ENCODE results near the gene GALNT18.

Gene GALNT18

DNA sequence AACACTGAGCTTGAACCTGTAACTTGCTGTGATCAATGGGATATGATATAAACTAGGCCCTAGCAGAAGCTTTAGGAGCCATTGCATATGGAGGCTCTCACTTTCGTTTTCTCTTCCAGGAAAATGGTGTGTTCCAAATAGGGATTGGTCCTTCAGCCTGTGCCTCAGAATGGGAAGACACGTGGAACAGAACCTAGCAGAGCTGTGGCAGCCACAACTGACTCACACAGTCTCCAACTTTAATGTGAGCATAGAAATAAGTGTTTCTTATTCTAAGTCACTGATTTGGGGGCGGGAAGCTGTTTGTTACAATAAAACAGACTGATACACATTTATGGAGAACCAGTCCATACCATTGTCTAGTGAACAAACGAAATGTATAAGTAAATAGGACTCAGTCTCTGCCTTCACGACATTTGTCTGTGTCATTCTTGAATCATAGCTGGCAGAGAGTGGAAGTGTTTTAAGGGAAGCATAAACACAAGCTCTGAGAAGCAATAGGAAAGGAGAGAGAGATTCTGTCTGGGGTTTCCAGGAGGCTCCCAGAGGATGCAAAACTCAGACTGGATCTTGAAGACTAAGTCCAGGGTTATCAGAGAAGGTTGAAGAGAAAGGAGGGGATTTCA lies 97.3 kb downstream of the GALNT18 start:
- no peak for ATAC-seq

DNA sequence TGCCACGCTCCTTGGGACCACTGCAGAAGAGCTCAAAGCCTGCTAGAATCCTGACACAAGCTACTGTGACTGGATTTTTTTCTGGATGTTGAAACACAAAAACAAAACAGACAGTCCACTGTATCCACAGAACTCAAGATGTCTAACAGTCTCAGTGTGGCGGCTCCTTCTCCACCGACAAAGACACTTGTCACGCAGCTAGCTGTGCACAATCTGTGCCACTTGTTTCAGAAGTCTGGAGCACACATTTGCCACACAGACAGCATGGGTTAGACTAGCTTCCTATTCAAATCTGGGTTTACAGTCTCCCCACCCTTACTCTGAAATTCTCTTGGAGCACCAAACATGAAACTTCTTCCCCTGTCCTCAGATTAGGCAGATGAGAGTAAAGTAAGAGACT lies 99.2 kb downstream of the GALNT18 start:
- ATAC-seq = no peak

DNA sequence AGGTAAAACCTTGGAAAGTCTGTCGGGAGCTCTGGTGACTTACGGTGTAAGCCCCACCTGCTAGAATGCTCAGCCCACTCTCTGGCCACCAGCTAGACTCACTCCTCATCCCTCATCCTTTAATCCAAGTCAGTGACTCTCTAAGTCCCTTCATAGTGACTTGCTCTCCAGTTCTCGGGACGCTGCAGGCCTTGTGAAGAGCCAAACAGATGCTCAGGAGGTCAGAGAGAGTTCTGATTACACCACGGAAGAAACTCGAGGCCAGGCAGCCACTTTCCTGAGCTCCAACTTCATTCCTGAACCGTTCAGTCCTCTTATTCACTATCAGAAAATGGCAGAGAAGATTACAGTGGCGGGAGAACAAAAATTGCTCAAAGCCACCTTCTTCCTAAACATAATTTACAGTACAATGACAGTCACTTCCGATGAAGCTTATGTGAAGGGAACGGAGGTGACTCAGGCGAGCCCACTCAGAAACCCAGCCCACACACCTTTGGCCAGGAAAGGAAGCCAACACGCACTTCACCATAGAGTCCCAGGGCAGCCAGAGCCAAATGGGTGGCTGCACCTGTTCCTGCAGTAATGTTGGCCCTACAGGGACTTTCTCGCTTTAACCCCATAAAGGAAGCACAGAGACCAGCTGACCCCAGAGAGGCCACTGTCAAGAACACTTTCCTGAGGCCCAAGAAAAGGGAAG lies 100.4 kb downstream of the GALNT18 start:
- no peak for ATAC-seq

DNA sequence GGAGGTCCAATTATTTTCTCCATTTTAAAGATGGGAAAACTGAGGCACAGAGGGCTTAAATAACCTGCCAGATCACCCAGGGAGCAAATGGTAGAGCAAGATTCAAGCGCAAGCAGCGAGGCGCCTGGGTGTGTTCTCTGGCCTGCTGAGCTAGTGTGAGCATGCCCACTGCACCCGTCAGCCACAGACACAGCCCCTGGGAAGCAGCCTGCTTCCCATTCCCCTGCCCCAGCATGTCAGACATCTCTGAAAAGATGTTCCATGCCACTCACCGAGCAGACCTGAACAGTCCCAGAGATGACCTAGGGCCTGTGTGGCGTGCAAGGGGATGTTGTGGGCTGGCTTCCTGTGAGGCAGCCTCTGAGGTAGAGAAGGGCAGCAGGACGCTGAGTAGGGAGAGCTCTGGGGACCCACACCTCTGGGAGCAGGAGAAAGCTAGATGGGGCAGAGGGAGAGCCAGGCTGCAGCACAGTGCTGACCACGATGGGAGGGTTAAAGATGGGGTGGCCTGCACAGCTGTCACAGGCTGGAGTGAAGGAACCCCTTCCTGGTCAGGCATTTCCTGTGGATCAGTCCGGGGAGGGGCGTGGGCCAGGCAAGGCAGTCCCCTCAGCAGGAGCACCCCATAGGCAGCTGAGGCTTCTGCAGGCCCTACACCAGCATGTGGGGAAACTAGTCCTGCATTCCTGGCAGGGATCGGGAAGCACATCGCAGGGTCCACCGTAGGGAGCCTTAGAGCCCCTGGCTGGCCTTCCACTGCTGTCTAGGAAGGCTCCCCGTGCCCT lies 101.4 kb downstream of the GALNT18 start:
- no peak for ATAC-seq

DNA sequence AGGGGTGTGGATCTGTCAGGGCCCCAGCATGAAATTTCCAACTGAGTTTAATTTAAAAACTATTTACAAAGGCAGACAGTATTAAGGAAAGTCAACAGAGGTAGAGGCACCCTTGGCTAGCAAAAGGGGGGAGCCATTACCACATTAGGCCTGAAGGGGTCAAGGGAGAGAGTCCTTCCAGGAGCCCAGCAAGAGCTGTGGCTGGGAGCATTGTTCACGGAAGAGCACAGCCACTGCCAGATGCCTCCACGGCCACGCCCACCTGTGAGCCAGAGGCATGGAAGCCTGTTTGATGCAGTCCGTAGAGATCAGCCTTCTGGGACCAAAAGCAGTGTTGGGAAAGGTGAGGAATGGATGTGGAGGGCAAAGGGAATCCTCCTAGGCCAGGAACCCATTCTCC lies 102.6 kb downstream of the GALNT18 start:
- ATAC-seq = no peak

DNA sequence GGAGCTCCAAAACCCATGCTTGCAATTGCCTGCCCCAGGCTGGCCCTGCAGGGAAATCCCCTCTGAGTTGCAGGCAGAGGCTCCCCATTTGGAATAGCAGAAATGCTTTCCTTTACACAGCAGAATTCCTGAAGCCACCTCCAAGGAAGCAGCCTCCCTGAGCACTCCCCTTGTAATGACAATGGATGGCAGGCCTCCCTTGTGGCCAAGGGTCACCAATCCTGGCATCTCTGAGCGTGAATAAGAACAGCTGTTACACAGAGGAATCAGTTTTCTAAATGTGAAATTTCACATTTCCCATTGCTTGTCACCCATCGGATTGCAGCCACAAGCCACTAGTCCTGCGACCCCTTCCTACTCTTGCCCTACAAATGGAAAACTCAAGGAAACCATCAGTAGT lies 107.6 kb downstream of the GALNT18 start:
- ATAC-seq = no peak

DNA sequence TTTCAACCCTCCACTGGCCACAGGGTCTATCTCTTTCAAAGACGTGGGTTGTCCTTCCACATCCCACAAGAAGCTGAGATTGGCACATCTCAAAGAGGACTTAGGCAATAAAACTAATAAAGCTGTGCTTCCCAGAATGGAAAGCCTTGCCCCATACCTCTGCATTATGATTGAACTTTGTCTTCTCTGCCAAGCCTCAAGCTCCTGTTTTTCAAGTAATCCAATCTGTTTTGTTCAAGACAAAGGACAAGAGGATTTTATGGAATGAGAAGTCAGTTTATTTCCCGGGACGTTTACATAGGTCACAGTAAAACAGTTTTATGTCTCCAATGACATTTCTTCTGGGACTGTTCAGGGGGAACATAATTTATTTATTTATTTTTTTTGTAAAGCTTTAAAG lies 108.4 kb downstream of the GALNT18 start:
- ATAC-seq = no peak

DNA sequence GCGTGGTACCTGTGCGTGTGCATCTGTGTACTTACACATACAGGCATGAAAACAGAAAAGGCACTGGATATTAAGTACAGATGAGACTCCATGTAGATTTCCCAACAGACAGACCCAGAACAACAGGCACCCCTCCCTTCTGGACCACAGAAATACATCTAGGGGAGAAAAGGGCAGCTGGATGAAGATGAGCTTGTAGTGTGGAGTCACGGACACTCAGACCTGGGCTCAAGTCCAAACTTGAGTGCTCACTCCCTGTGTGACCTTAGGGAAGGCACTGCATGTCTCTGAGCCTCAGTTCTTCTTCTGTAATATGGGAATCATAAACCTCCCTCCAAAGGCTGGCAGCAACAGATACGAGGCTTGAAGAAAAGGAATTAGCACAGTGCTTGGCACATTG lies 108.9 kb downstream of the GALNT18 start:
- no peak for ATAC-seq

DNA sequence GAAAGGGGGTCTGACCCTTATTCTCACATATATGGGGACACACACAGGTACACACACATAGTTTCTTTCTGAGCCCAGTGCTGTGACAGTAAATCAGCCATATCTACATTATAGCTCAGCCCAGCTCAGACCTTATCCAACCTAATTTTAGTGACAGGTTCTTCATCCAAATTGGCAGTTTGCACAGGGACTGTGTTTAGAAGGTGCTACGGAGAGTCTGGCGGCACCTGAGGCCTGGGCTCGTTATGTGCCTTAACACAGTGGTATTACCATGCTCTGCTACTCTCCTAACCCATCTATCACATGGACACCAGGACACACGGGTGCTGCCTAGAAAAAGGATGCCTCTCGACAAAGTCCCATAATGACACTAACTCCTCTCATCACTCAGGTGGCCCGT lies 109.3 kb downstream of the GALNT18 start:
- ATAC-seq = no peak

DNA sequence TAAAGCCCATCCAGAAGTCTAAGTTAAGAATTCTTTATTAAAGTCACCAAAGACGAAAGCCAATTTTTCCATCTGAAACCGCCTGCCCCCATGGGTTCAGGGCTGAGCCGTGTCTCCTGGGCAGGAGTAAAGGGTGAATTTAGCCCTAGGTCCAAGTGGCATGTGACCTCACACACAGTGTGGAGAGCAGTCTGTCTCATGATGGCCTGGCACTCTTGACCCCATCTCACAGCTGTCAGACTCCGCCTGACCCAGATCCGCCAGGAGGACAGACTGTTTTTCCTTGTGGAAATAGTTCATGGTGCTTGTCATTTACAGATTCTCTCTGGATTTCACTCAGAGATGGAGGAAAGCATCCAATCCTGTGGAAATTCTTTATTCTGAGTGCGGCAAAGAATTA lies 109.7 kb downstream of the GALNT18 start:
- no peak for ATAC-seq

DNA sequence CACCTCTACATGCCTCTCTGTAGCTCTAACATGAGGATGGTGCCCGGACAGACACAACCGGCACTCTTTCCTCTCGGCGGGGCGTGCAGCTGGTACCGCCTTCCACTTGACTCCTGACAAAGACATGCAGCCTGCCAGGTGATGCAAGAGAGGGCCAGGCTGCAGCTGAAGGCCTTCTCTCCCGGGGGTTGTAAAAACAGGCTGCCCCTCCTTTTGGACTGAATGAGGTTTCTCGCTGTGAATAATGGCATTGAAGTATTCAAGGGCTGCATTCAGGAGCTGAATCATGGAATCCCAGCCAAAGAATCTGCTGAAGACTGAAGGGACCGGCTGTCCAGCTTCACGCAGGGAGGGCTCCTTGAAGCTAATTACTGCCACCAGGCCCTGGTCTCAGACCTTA lies 110.9 kb downstream of the GALNT18 start:
- ATAC-seq = no peak

DNA sequence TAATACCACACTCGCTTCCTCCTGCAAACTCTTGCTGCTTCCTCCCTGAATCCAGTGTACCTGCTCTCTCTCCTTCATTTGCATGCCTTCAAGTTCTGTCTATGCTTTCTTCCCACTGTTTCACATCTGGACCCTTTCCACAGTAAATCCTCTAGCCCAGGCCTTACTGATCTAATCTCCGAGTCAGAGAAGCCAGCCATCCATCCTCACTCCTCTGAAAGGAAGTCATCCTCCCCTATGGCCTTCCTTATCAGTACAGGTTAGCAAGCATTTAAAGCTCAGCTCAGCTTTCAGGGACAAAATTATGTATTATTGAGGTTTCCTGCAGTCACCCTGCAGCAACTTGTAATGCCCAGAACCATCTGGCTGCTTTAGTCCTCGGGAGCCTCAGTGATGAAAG lies 116.1 kb downstream of the GALNT18 start:
- ATAC-seq = no peak

DNA sequence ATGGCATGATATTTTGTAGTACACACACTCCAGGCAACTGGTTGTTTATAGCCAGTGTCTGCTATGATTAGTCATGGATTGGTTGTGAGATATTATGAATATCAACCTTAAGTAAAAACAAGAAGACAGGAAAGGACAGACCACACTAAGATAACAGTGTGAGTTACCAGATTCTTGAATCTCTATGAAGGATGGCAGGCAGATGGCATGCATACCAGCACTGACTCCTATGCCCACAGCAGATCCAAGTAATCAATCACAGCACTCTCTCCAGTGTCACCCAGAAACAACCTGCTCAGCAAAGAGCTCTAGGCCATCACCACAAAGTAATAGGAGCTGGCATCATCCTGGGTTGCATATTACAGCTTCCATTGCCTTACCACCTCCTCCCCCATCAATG lies 116.6 kb downstream of the GALNT18 start:
- no peak for ATAC-seq

DNA sequence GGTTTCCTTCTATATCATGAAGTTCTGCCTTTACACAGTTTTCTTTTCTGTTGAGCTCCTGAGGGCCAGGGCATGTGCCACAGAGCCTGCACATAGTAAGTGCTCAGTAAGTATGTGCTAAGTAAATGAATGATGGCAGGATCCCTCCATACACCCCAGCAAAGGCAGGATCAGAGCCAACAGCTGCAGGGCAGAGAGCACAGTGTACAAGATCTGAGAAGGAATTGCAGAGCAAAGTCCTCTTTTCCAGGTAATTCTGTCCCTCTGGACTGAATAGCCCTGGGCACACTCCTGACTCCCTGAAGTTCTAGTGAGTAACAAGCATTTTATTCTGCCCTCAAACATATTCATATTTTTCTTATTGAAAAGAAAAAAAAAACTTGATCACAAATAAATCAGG lies 117.7 kb downstream of the GALNT18 start:
- no peak for ATAC-seq

DNA sequence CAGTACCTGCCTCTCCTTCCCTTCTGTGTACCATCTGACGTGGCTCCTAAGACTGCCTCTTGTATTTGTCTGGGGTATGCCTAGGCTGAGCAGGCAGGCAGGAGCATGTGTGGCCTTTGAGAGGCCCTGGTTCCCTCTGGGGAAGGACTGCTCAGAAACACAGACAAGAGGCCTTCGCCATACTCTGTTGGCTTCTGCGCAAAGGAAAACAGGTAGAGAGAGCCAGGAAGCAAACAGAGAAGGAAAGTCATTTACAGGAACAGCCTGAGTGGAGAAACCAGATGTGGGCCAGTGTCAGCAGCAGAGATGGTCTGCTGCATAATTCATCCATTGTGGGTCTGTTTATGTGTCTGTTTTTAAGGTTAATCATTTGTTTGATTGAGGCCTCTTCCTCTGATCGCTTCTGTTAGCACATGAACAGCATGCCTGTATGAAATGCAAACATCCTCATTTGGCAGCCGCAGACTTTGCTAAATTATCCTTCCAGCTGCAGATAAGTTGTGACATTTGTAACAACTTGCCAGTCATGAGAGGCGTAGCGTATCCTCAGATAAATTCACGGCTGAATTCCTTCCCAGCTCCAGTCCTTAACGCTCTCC lies 119.4 kb downstream of the GALNT18 start:
- no peak for ATAC-seq

DNA sequence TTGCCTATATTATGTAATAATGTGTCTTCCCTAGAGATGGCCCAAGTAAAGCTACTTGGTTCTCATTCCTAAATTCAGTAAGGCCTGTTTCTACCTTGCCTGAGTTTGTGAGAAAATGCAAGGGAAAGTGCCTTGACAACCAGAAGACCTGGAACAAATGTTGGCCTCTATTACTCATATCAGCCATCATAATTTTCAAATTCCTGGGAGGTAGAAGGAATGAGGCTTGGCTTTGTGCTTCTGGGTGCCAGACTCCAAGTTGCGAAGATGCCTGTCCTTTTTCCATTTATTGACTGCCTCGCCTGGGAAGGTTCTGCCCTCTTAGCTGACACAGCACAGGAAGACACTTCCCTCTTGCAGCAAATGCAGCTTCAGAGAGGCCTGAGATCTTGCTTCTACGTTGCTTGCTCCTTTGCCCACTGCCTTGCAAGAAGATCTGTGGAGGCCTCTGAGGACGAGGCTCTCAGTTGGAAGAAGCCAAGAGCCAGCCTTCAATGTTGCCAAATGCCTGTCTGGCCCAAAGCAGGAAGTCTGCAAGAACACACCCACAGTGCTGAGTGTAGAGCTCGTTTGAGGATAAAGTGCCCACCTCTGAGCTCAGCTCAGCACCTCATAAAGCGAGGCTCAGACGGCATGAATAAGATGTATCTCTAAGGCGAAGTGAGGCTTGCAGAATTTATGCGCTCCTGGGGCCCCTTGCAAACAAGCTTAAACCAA lies 120.1 kb downstream of the GALNT18 start:
- ATAC-seq = no peak

DNA sequence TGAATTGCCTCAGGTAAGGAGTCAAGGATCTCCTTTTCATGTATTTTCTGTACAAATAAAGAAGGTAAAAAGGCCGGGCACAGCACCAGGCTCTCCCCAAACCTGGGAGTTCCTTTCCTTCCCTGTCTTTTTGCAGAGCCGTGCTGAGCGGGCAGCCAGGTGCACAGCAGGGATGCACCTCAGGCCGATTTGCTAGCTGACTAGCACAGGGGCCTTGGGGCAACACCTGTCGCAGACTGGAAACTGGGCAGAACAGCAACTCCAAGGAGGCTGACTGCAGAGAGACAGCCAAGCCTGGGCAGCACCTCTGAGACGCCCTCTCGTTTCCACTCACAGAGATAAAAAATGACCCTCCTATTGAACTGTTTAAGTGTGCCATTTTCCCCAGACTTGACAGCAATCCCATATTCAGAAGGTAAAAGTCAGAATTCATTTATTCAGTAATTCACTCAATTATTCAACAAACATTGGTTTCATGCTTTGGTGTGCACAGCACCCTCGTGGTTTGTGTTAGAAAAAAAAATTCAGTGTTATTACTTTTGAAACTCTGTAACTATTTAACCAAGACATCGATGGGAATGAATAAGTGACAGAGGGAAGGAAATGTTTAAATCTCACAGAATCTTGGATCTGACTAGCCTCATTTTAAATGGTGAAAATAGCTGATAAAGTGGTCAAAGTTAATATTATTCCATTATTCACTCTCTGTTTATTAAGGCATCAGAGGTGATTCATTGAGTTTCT lies 120.9 kb downstream of the GALNT18 start:
- no peak for ATAC-seq

DNA sequence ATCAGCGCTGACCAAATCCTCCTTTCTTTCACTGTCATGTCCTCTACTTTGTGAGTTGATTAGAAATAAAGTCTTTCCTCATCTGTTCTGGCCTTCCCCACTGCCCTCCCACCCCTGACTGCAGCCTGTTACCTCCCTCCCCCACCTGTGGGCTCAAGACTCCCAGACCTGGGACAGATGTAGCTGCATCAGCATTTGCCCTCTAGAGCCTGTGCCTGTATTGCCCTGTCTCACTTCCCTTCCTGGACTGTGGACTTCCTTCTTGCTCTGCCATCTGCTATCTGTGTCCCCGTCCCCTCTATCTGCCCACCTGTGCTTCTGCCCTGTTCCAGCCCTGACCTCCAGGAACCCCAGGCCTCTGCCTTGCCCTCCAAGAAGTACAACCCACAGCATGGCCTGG lies 122.5 kb downstream of the GALNT18 start:
- ATAC-seq = no peak

DNA sequence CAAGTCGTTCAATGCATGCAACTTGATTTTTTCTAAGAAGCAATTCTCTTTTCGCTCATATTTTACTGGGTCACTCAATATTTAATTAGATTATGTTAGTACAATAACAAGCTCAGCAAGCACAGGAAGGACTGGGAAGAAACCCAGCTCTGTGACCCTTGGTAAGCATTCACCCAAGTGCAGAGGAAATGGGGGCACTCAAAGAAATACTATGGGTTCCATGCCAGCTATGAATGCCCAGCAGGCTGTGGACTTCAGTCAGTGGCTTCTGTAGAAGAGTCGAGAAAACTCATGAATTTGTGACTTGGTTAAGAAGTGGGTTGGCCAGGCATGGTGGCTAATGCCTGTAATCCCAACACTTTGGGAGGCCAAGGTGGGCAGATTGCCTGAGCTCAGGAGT lies 123.6 kb downstream of the GALNT18 start:
- no peak for ATAC-seq

DNA sequence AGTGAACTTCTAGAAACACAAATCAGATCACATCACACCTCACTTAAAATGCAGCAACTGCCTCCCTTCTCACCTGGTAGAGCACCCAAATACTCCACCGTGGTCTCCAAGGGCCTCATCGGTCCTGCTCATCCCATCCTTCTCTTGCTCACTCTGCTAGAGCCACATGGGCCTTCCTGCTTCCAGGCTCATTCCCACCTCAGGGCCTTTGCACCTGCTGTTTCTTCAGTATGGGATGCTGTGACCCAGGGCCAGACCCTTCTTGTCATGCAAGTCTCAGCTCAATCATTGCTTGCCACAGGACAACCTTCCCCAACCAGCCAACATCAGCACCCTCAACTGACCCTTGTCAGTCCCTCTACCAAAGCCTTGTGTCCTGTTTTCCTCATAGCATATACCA lies 124.9 kb downstream of the GALNT18 start:
- no peak for ATAC-seq

DNA sequence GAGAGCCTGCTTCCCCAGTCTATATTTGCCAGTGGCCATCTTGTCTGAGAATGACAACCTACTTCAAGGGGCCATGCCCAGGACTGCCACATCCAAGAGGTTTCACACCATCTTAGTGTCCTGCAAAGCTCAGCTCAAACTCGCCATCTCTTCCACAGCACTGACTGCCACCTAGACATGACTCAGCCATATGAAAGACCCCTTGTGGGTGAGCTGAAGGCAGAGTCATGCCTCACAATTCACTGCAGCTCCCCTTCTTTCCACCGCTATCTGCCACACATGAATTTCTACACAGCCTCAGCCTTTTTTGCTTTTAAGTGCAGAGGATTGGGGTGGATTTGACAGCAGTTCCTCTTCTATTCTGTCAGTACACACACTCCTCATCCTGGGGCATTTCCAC lies 127.5 kb downstream of the GALNT18 start:
- no peak for ATAC-seq

DNA sequence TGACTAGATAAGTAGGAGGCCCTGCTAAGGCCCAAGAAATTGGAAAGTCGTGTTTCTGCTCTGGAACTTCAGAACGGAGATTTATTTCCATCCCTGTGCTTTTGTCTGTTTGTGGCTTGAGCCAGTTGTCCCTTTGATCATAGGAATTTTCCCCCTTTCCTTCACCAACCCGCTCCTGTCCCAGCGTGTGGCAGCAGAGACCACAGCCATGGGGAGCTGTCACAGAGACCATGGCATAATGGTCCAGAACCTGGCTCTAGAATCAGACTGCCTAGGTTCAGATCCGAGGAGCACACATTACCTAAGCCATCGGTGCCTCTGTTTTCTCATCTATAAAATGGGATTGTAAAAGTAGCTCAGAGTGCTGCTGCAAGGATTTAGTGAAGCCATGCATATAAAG lies 128.1 kb downstream of the GALNT18 start:
- ATAC-seq = no peak
